Dedifferentiated amniotic fluid mesenchymal stem cell (primary cell): ENCODE results near the gene TBRG4.

ENCODE experiments used
- DNase-seq: peaks from one replicate; pipeline ENCODE4 v3.0.0-alpha.2; 2016; ENCODE audit errors: extremely low spot score

TBRG4 gene

GRCh38 chr7:45055016-45055415 lies 56.5 kb downstream of the TBRG4 start:
- no peak for DNase-seq

DNA sequence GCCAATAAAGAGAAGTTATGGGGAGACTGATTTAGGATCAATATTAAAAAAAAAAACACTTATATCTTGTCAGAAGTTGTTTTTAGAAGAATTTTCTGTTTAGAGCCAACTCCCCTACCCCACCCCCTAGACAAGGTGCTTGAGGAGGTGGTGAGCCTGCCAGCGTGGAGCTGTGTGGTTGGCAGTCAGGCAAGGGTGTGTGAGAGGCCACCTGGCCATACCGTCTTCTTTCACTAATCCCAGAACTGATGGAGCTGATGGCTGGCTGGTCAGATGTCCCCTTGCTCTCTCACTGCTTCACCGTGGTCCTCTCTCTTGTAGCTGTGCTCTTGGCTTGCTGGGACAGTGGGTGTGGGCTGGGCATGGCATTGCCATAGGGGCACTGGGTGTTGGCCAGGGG lies 57.1 kb downstream of the TBRG4 start:
- DNase-seq = no peak

DNA sequence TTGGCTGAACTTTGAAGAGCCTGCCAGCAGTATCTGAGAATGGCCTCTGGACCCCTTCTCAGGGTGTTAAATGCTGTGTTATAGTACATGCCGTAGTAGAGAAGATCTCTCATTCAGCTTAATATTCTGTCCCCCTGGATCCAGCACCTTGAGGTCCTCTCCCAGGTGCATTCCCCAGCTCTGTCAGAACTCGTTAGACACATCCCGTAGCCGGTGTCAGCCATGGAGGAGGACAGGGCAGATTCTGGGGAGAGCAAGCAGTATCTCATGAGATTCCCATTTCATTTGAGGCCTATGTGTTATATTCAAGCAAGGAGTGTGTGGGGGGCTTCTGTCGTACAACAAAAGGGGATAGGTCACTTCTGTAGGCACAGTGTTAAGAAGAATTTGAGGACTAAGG lies 57.6 kb downstream of the TBRG4 start:
- DNase-seq = no peak

DNA sequence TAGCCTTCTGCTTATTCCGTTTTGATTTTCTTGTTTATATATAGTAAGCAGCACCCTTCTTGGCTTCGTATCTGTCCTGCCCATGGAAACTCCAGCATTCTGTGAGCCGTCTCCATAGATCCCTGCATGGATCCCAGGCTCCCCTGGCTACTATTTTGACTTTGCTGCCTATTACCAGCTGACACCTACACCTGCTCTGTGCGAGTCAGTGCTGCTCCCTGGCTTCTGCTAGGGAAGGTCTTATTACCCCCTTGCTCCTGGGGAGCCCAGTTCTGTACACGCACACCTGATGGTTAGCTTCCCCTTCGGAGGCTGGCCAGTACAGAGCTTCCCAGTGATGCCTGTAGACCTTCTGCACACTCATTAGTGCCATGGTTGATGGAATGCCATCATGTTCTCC lies 58.1 kb downstream of the TBRG4 start:
- DNase-seq = no peak

GRCh38 chr7:45052011-45052410 lies 59.5 kb downstream of the TBRG4 start:
- DNase-seq = no peak

GRCh38 chr7:45050198-45050597 lies 61.3 kb downstream of the TBRG4 start:
- DNase-seq = no peak
